TTC549 (cell line): ENCODE results near the gene LOXL1.

Experiments used
- FAIRE-seq: peaks from 2 replicates; lab custom pipeline; 2012; peaks lifted over from hg19 to GRCh38; lab: Jason Lieb, UNC

Gene LOXL1

GRCh38 chr15:73994912-73995622 is 68.8 kb downstream of the LOXL1 start:
- FAIRE-seq: no peak

- FAIRE-seq: no peak
Measured at GRCh38 chr15:73996267-73996666, 70.0 kb downstream of the LOXL1 start.

- FAIRE-seq: no peak
Measured at GRCh38 chr15:73996939-73997338, 70.7 kb downstream of the LOXL1 start.

GRCh38 chr15:73997986-73998385 is 71.7 kb downstream of the LOXL1 start:
- no peak for FAIRE-seq
